Ovary (tissue), 3 donors: Measurements from ENCODE around the gene TBXAS1.

ENCODE experiments used
- CTCF ChIP-seq, 3 donors: fragments of 450-650 bp in 2 of 3; fragments of 200-600 bp in 1 of 3; IDR thresholded peaks; one replicate each; pipeline versions ENCODE4 v1.5.1 to v1.8.0; 2016 to 2022; ENCODE audit warnings: antibody characterized with exemption in 3 of 3, mild to moderate bottlenecking in 1 of 3
- EP300 ChIP-seq: sonication (generic); formaldehyde crosslinking; IDR thresholded peaks from one replicate; pipeline ENCODE4 v1.6.1; 2017; ENCODE audit warnings: antibody characterized with exemption
- POLR2A ChIP-seq: fragments of 450-650 bp; IDR thresholded peaks from one replicate; pipeline ENCODE4 v1.6.1; 2017; ENCODE audit warnings: antibody characterized with exemption, mild to moderate bottlenecking, moderate library complexity
- donor health status: DM: no; HTN: no; CAD: no.

- TF ChIP-seq CTCF (IDR thresholded peaks at IDR 0.05) (no peak), EP300 (no peak), POLR2A (no peak)
Observed at GRCh38 chr7:139915268-139915863, 86.3 kb downstream of the TBXAS1 start.
